SH-SY5Y (cell line): ENCODE measurements around the gene MLLT6.

Source experiments
- GATA2 ChIP-seq: IDR thresholded peaks from 2 replicates; pipeline ENCODE4 v1.6.1; 2011; ENCODE audit warnings: mild to moderate bottlenecking, low read depth, low read length
- GATA3 ChIP-seq: IDR thresholded peaks from 2 replicates; pipeline ENCODE4 v1.6.1; 2011; ENCODE audit warnings: low read depth, mild to moderate bottlenecking, low read length, moderate library complexity

GRCh38 chr17:38704606-38705522, at the start of gene MLLT6:
- TF ChIP-seq GATA2 (no peak), GATA3 (no peak)
